ENCODE measurements around the gene B9D2.

Gene B9D2

GRCh38 chr19:41328842-41329225, 35.1 kb downstream of the B9D2 start:
- TF ChIP-seq GATA2 (IDR thresholded peaks at IDR 0.05; ENCODE audit: low read depth, low read length) (no peak), GATA3 (IDR thresholded peaks at IDR 0.05; ENCODE audit: low read depth, low read length) (no peak)

DNA sequence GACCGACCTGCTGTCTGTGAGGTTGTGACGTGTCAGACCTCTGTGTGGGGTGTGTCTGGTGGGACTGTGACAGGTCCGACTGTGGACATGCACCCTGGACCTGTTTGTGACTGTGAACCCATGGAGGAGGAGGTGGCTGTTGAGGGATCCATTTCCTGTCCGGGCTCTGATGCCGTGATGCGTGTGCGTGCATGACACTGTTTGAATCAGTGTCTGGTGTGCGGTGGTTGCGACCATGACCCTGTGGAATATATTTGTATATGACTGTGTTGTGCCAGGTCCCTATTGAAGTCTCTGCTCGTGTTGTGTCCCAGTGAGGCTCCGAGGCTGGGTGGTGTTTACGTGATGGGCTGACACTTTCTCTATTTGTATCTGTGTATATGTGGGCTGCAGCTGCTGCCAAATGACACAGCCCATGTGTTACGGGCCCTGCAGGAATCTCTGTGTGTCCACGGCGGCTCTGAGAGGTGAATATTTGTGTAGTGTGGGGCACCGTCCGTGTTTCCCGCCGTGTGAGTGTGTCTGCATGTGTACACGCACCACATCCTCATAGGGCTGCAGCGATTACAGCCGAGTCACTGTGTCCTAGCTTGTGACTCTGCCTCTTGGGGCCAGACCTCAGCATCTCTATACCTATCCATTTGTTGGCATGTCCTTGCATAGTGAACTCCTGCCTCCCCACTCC, 35.6 kb downstream of the B9D2 start:
- TF ChIP-seq GATA2 (IDR thresholded peaks at IDR 0.05; ENCODE audit: low read depth, low read length) (no peak), GATA3 (IDR thresholded peaks at IDR 0.05; ENCODE audit: low read depth, low read length) (no peak)

DNA sequence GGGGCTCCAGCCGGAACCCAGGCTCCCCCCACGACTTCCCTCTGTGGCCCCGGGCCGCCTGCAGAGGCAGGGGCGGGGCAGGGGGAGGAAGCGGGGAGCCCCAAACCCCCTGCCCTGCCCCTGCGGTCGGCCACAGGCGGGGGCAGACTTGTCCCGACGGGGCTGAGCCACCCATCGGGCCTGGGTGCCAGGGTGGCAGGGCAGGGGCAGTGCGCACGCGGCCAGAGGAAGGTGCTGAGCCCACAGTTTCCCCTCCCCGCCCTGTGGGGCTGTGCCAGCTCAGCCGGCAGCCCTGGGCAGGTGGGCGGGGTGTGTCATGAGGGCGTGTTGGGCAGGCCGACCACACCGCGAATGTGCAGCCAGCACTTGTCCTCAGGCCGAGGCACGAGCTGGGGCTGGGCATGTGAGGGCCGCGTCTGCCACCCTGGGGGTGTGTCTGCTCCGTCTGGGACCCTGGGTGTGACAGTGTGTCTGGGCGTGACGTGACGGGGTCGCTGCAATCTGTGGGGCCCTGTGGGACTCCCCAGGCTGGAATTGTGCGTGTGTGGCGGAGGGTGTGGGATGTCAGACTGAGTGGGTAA, 36.3 kb downstream of the B9D2 start:
- TF ChIP-seq GATA3 (IDR thresholded peaks at IDR 0.05; ENCODE audit: low read depth, low read length) (no peak), GATA2 (IDR thresholded peaks at IDR 0.05; ENCODE audit: low read depth, low read length) (no peak)

DNA sequence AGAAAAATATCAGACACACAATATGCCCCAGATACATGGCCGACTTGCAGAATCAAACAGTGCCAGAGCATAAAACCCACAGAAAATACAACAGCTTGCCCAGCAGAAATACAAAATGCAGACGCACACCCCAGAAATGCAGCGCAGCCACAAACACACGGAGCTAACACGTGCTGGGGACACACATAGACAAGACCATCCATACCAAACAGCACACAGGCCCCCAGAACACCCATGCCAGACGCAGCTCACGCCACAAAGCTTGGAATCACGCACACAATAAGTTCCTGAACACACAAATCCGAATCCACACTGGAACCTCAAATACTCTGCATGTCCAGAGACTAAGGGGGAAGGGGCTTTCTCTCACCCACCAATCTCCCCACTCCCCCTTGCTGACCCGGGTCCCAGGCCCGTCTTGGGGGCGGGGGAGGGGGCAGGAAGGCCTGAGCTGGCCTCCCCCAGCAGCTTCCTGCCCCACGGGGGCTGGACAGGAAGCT, 36.8 kb downstream of the B9D2 start:
- TF ChIP-seq GATA2 (IDR thresholded peaks at IDR 0.05; ENCODE audit: low read depth, low read length) (no peak), GATA3 (IDR thresholded peaks at IDR 0.05; ENCODE audit: low read depth, low read length) (no peak)

DNA sequence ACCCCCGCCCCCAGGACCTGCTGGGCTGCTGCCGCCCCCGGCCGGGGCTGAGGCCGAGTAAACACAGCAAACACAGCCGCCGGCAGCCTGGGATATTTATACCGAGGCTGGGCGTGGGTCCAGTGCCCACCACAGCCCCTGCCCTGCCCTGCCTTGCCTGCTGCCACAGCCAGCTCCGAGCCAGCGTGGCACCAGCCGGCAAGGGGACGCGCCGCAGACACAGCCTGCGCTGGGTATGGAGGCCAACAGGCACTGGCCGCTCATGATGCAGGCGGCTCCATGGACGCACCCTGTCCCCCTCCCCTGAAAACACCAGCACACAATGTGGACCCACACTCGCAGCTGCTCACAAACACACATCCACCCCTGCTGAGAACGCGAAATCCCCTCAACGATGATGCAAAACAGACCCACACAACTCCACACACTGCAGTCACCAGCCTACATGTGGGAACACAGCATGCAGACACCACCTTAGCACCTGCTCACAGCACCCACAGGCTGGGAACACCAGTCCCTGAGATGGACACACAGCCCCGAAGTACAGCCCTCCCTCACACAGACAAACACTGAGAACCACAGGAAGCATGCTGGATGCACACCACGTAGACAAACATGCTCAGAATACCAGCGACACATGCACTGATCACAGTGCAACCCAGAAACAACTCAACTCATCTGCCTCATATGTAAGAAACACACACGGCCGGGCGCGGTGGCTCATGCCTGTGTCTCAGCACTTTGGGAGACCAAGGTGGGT, 37.8 kb downstream of the B9D2 start:
- TF ChIP-seq GATA2 (IDR thresholded peaks at IDR 0.05; ENCODE audit: low read depth, low read length) (no peak), GATA3 (IDR thresholded peaks at IDR 0.05; ENCODE audit: low read depth, low read length) (no peak)

- TF ChIP-seq GATA3 (IDR thresholded peaks at IDR 0.05; ENCODE audit: low read depth, low read length) (no peak), GATA2 (IDR thresholded peaks at IDR 0.05; ENCODE audit: low read depth, low read length) (no peak)
Observed at GRCh38 chr19:41325640-41325946, 38.4 kb downstream of the B9D2 start.

GRCh38 chr19:41324921-41325639, 38.9 kb downstream of the B9D2 start:
- no peak for TF ChIP-seq GATA2 (IDR thresholded peaks at IDR 0.05; ENCODE audit: low read depth, low read length)
- no peak for TF ChIP-seq GATA3 (IDR thresholded peaks at IDR 0.05; ENCODE audit: low read depth, low read length)

DNA sequence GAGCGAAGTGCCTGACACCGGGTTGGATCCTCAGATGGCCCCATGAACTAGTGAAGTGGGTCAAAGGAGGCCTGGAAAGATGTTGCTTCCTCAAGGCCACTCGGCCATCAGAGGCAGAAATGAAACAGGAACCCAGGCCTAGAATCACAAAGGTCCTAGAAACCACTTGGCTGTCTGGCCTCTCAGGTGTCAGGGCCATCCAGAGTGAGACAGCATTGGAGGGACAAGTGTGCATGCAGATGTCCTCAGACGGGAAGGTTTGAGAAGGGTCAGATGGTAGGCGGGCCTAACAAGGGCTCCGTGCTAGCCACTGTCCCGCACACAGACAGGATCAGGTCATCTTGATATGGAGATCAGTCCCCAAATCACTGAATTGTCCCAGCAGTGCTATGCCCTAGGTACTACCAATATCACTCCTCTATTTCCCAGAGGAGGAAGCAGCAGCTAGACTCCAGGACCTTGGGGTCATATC, 39.7 kb downstream of the B9D2 start:
- TF ChIP-seq GATA2 (IDR thresholded peaks at IDR 0.05; ENCODE audit: low read depth, low read length) (no peak), GATA3 (IDR thresholded peaks at IDR 0.05; ENCODE audit: low read depth, low read length) (no peak)

DNA sequence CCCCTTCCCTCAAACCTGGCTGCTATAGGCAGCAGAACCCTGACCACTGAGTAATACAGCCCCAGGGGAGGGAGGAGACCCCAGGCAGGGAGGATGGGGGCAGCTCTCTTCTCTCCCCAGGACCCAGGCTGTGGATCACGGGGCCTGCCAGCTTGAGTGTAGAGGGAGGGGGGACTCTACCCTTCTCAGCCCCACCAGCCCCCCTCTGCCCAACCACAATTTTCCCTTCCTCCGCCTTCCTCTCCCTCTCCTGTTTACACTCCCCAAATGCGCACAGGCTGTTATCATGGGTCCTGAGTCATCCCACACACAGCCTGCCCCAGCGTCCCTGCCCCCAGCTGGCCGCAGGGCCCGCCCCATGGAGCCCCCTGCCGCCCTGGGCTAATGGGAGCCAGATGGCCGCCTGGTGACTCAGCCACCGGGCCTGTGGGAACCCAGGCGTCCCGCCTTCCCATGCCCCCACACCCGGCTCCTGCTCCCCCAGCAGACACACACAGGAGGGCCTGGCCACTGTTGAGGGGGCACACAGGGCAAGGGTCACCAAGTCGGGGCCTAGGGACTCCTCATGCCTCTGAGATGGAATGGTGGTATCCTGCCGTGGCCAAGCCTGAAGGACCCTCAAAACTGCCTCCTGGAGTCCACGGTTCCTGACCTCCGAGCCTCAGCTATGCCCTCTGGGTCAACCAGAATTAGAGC, 40.4 kb downstream of the B9D2 start:
- TF ChIP-seq GATA2 (IDR thresholded peaks at IDR 0.05; ENCODE audit: low read depth, low read length) (no peak), GATA3 (IDR thresholded peaks at IDR 0.05; ENCODE audit: low read depth, low read length) (no peak)

GRCh38 chr19:41323023-41323422, 40.9 kb downstream of the B9D2 start:
- no peak for TF ChIP-seq GATA2 (IDR thresholded peaks at IDR 0.05; ENCODE audit: low read depth, low read length)
- TF ChIP-seq GATA3 (IDR thresholded peaks at IDR 0.05; ENCODE audit: low read depth, low read length), result no peak

DNA sequence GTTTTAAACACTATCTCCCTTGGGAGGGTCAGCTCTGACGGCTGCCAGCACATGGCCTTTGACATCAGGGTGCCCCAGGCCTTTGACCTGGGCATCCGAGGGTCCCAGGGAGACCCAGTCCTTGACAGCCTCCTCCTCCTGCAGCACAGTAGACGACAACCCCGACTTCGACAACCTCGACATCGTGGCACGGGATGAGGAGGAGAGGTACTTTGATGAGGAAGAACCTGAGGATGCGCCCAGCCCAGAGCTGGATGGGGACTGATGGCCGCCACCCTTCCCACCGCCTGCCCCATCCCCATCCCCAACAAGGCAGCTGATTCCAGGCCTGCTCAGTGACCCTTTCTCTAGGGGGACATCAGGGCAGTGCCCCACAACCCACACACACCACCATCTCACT, 41.5 kb downstream of the B9D2 start:
- TF ChIP-seq GATA3 (IDR thresholded peaks at IDR 0.05; ENCODE audit: low read depth, low read length), result no peak
- TF ChIP-seq GATA2 (IDR thresholded peaks at IDR 0.05; ENCODE audit: low read depth, low read length), result no peak

GRCh38 chr19:41321600-41322270, 42.2 kb downstream of the B9D2 start:
- no peak for TF ChIP-seq GATA3 (IDR thresholded peaks at IDR 0.05; ENCODE audit: low read depth, low read length)
- no peak for TF ChIP-seq GATA2 (IDR thresholded peaks at IDR 0.05; ENCODE audit: low read depth, low read length)

GRCh38 chr19:41321204-41321599, 42.7 kb downstream of the B9D2 start:
- no peak for TF ChIP-seq GATA2 (IDR thresholded peaks at IDR 0.05; ENCODE audit: low read depth, low read length)
- TF ChIP-seq GATA3 (IDR thresholded peaks at IDR 0.05; ENCODE audit: low read depth, low read length), result no peak
